Left lung (tissue), 10 donors: ENCODE results near the gene CMTM2. TPM values are rescaled to one million over a fixed set of nuclear protein-coding genes. Genes with fewer than 3 reads are reported as not detected.
A peak's percentile ranks its signal among the peaks of the same experiment; 100 is the strongest.

Source experiments
- ATAC-seq: fragments of 200-7000 bp; cut with Tn5 transposase; one replicate; pipeline ENCODE4 v1.9.1; 2020; ENCODE audit warnings: moderate library complexity
- DNase-seq, 4 donors: peaks; one replicate each; pipeline ENCODE4 v3.0.0-alpha.2; 2013 to 2020
- H3K27ac ChIP-seq, 2 donors: fragments of 200-600 bp; sonication (generic) in 1 of 2; one replicate each; pipeline versions ENCODE4 v1.5.0 to v1.8.0; 2020 to 2021
- H3K27me3 ChIP-seq, 2 donors: fragments of 200-600 bp; sonication (generic) in 1 of 2; one replicate each; pipeline versions ENCODE4 v1.5.0 to v1.8.0; 2020 to 2021
- H3K36me3 ChIP-seq, 2 donors: fragments of 200-600 bp; sonication (generic) in 1 of 2; one replicate each; pipeline versions ENCODE4 v1.5.0 to v1.8.0; 2020 to 2021
- H3K4me1 ChIP-seq, 2 donors: fragments of 200-600 bp; one replicate each; pipeline ENCODE4 v1.8.0; 2021
- H3K4me3 ChIP-seq, 2 donors: fragments of 200-600 bp; sonication (generic) in 1 of 2; one replicate each; pipeline versions ENCODE4 v1.5.0 to v1.8.0; 2020 to 2021; ENCODE audit warnings: mild to moderate bottlenecking in 1 of 2
- H3K9me3 ChIP-seq, 2 donors: fragments of 200-600 bp; sonication (generic) in 1 of 2; one replicate each; pipeline versions ENCODE4 v1.5.0 to v1.8.0; 2020 to 2021
- intact Hi-C, 2 donors: fragments of 100-400 bp; cut with DNase I; formaldehyde crosslinking; loops; one replicate each; pipeline versions ENCODE4 v1.11.2 to v1.14.2; 2022
- polyA plus RNA-seq, 6 donors: library from polyadenylated mRNA; unstranded; fragments of 120-200 nt; gene quantifications; one replicate each; pipeline ENCODE4 v1.2.1, GENCODE V29; 2013; ENCODE audit not compliant: insufficient read length in 6 of 6
- total RNA-seq, 2 donors: library from RNA; stranded (reverse); fragmentation: NEBNext Ultra II Directional; extraction: Animal tissue kit (Norgen Biotek cat#: 25700); gene quantifications; one replicate each; pipeline ENCODE4 v1.2.1, GENCODE V29; 2021
- TF ChIP-seq, protein P1 (sequence below), 2 donors: fragments of 200-600 bp; sonication (generic) in 1 of 2; IDR thresholded peaks; one replicate each; pipeline versions ENCODE4 v1.5.0 to v1.8.0; 2021; ENCODE audit warnings: antibody characterized with exemption in 2 of 2
- donor health status: DM: no; HTN: yes; CAD: no.
- donor health status: DM: no; HTN: no; CAD: no.

Gene CMTM2
- total and polyA plus RNA-seq, 8 donors, result 0.52 to 5.4 (median 0.96) TPM

DNA sequence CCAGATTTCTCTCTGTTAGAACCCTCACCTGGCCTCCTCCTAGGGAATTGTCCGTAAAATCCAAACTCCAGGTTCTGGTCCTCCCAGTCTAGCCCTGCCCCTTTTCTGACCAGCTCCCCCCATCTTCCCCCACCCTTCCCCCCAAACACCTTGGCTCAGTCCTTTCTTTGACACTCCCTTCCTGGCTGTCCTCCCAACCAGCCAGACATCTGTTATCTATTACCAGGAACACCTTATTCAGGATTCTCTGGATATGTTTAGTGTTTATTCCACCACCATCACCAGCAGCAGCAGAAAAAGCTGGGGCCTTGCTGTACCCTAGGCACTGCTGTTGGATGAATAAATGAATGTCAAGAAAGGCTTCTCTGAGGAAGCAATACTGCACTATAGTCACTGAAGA lies 21.2 kb downstream of the CMTM2 start:
- ATAC-seq, result no peak
- TF ChIP-seq, protein P1, sequence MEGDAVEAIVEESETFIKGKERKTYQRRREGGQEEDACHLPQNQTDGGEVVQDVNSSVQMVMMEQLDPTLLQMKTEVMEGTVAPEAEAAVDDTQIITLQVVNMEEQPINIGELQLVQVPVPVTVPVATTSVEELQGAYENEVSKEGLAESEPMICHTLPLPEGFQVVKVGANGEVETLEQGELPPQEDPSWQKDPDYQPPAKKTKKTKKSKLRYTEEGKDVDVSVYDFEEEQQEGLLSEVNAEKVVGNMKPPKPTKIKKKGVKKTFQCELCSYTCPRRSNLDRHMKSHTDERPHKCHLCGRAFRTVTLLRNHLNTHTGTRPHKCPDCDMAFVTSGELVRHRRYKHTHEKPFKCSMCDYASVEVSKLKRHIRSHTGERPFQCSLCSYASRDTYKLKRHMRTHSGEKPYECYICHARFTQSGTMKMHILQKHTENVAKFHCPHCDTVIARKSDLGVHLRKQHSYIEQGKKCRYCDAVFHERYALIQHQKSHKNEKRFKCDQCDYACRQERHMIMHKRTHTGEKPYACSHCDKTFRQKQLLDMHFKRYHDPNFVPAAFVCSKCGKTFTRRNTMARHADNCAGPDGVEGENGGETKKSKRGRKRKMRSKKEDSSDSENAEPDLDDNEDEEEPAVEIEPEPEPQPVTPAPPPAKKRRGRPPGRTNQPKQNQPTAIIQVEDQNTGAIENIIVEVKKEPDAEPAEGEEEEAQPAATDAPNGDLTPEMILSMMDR (IDR thresholded peaks at IDR 0.05), result no peak
- no peak for DNase-seq
- Histone ChIP-seq H3K4me3 (no peak overlapping the region), H3K27ac (no peak overlapping the region), H3K4me1 (peaks cover 0 to 11% of the 10 kb centered on the region in 2 donors), H3K36me3 (no peaks in the 10 kb centered on the region), H3K27me3 (peaks cover 0 to 14% of the 10 kb centered on the region in 2 donors), H3K9me3 (peaks cover 0 to 2% of the 10 kb centered on the region in 2 donors)
- intact Hi-C loops, result loop anchor here in 1 of 2 donors (5.0 to 10.0 kb wide), 2 partner anchors 116 to 193 kb away; no protein-coding TSS in a partner anchor

GRCh38 chr16:66601471-66601870 lies 22.2 kb downstream of the CMTM2 start:
- intact Hi-C loops, result loop anchor here in 1 of 2 donors (5.0 to 10.0 kb wide), 2 partner anchors 117 to 194 kb away; no protein-coding TSS in a partner anchor
- peak in 1 of 4 donors; percentile 35 for DNase-seq
- peaks cover 0 to 14% of the 10 kb centered on the region in 2 donors for H3K27me3 ChIP-seq

GRCh38 chr16:66603537-66604375 lies 24.5 kb downstream of the CMTM2 start:
- peak overlapping the region; percentile 87 to 88 for H3K4me3 ChIP-seq
- peaks cover 0 to 2% of the 10 kb centered on the region in 2 donors for H3K9me3 ChIP-seq
- intact Hi-C loops, result loop anchor here in 1 of 2 donors (5.0 to 10.0 kb wide), 2 partner anchors 119 to 196 kb away; no protein-coding TSS in a partner anchor
- ATAC-seq (peak; percentile 19), DNase-seq (peak in 3 of 4 donors; percentile 66 to 78 (median 75))
- H3K27me3 ChIP-seq, result peaks cover 0 to 14% of the 10 kb centered on the region in 2 donors
- TF ChIP-seq, protein P1 (IDR thresholded peaks at IDR 0.05), result no peak
- H3K4me1 ChIP-seq, result peaks cover 8 to 42% of the 10 kb centered on the region in 2 donors
- H3K27ac ChIP-seq, result peak overlapping the region; percentile 93
- peaks cover 0 to 3% of the 10 kb centered on the region in 2 donors for H3K36me3 ChIP-seq

More at GRCh38 chr16:66601471-66601870, 22.2 kb downstream of the CMTM2 start:
- Histone ChIP-seq H3K4me1 (peaks cover 6 to 20% of the 10 kb centered on the region in 2 donors), H3K36me3 (no peaks in the 10 kb centered on the region), H3K4me3 (no peak overlapping the region), H3K9me3 (peaks cover 0 to 2% of the 10 kb centered on the region in 2 donors), H3K27ac (no peak overlapping the region)
- TF ChIP-seq, protein P1 (IDR thresholded peaks at IDR 0.05), result no peak
- no peak for ATAC-seq

GRCh38 chr16:66604376-66605176 lies 25.3 kb downstream of the CMTM2 start, which contains the start of gene CMTM3:
Gene CMTM3, plus strand, starts transcription at chr16:66604704. Its CDS starts 102 bp downstream, at chr16:66604806.
- peaks cover 9 to 46% of the 10 kb centered on the region in 2 donors for H3K4me1 ChIP-seq
- peaks cover 0 to 14% of the 10 kb centered on the region in 2 donors for H3K27me3 ChIP-seq
- intact Hi-C loops, result loop anchor here in 1 of 2 donors (5.0 to 10.0 kb wide), 2 partner anchors 120 to 197 kb away; no protein-coding TSS in a partner anchor
- H3K36me3 ChIP-seq, result peaks cover 0 to 12% of the 10 kb centered on the region in 2 donors
- ATAC-seq, result peak; percentile 70
- H3K27ac ChIP-seq, result peak within 1 kb of the TSS; percentile 93
- TF ChIP-seq, protein P1 (IDR thresholded peaks at IDR 0.05), result peak; percentile 67 to 87
- H3K4me3 ChIP-seq, result peak within 1 kb of the TSS; percentile 87 to 88
- H3K9me3 ChIP-seq, result peaks cover 0 to 2% of the 10 kb centered on the region in 2 donors
- DNase-seq, result peak; percentile 60 to 94 (median 76)
